22Rv1 (cell line): ENCODE results near the gene SLC17A3.

Experiments
- CTCF ChIP-seq: fragments of 450-650 bp; IDR thresholded peaks from 2 replicates; pipeline ENCODE4 v1.5.1; 2017; ENCODE audit warnings: mild to moderate bottlenecking
- ZFX ChIP-seq: fragments of 450-650 bp; IDR thresholded peaks from 2 replicates; pipeline ENCODE4 v1.6.1; 2017; ENCODE audit warnings: antibody characterized with exemption, borderline replicate concordance

- TF ChIP-seq CTCF: no peak
- TF ChIP-seq ZFX: no peak
Observed at GRCh38 chr6:25898289-25898977, 24.4 kb upstream of the SLC17A3 start.
